GM23338 (cell line): ENCODE measurements around the gene ZNF628. TPM values are rescaled to one million over a fixed set of nuclear protein-coding genes. Genes with fewer than 3 reads are reported as not detected.

ENCODE experiments used
- ATAC-seq: fragments of 200-7000 bp; cut with Tn5 transposase; 3 replicates; pipeline ENCODE4 v1.9.1; 2020
- DNase-seq: peaks from one replicate; pipeline ENCODE4 v3.0.0-alpha.2; 2015; ENCODE audit warnings: low spot score
- H2AFZ ChIP-seq: fragments of 200-600 bp; sonication (generic); 2 replicates; pipeline ENCODE4 v1.8.0; 2016; ENCODE audit warnings: antibody characterized with exemption, mild to moderate bottlenecking, moderate library complexity
- H3F3A ChIP-seq: fragments of 200-600 bp; sonication (generic); replicated peaks from 2 replicates; pipeline ENCODE4 v1.8.0; 2017; ENCODE audit warnings: antibody characterized with exemption, mixed run types, low read depth
- H3K27ac ChIP-seq: fragments of 200-600 bp; sonication (generic); 2 replicates; pipeline ENCODE4 v1.6.1; 2016; ENCODE audit warnings: low read depth
- H3K27me3 ChIP-seq: fragments of 200-600 bp; sonication (generic); 2 replicates; pipeline ENCODE4 v1.8.0; 2016; ENCODE audit warnings: mild to moderate bottlenecking, mixed run types, moderate library complexity; ENCODE audit not compliant: insufficient read depth
- H3K36me3 ChIP-seq: fragments of 200-600 bp; sonication (generic); 2 replicates; pipeline ENCODE4 v1.8.0; 2016; ENCODE audit warnings: mild to moderate bottlenecking; ENCODE audit not compliant: insufficient read depth
- H3K4me1 ChIP-seq: fragments of 200-600 bp; sonication (generic); 2 replicates; pipeline ENCODE4 v1.8.0; 2016; ENCODE audit warnings: mild to moderate bottlenecking, moderate library complexity; ENCODE audit not compliant: insufficient read depth
- H3K4me2 ChIP-seq: fragments of 200-600 bp; sonication (generic); 2 replicates; pipeline ENCODE4 v1.7.1; 2017; ENCODE audit warnings: mixed run types
- H3K4me3 ChIP-seq: fragments of 200-600 bp; sonication (generic); 2 replicates; pipeline ENCODE4 v1.6.1; 2016; ENCODE audit warnings: mixed run types
- H3K79me2 ChIP-seq: fragments of 200-600 bp; sonication (generic); replicated peaks from 2 replicates; pipeline ENCODE4 v1.8.0; 2017; ENCODE audit warnings: mild to moderate bottlenecking; ENCODE audit not compliant: insufficient read depth
- H3K9me2 ChIP-seq: fragments of 200-600 bp; sonication (generic); 2 replicates; pipeline ENCODE4 v1.8.0; 2017; ENCODE audit not compliant: insufficient read depth
- H4K20me1 ChIP-seq: fragments of 200-600 bp; sonication (generic); replicated peaks from 2 replicates; pipeline ENCODE4 v1.8.0; 2017; ENCODE audit warnings: mild to moderate bottlenecking; ENCODE audit not compliant: insufficient read depth
- H3K27ac Mint-ChIP-seq: 2 replicates; pipeline ENCODE4 v1.8.0; 2020; ENCODE audit warnings: inconsistent platforms, mild to moderate bottlenecking, moderate library complexity, mixed read lengths
- H3K27me3 Mint-ChIP-seq: 3 replicates; pipeline ENCODE4 v1.8.0; 2022; ENCODE audit warnings: low read depth, mild to moderate bottlenecking, moderate library complexity, mixed read lengths, inconsistent platforms; ENCODE audit not compliant: insufficient read depth, poor library complexity
- H3K36me3 Mint-ChIP-seq: 3 replicates; pipeline ENCODE4 v1.8.0; 2021; ENCODE audit warnings: low read depth, mild to moderate bottlenecking, inconsistent platforms, moderate library complexity, mixed read lengths
- H3K4me1 Mint-ChIP-seq: 3 replicates; pipeline ENCODE4 v1.8.0; 2020; ENCODE audit warnings: mild to moderate bottlenecking, inconsistent platforms, mixed read lengths
- H3K4me3 Mint-ChIP-seq: 3 replicates; pipeline ENCODE4 v1.8.0; 2021; ENCODE audit warnings: moderate library complexity, mild to moderate bottlenecking, inconsistent platforms, mixed read lengths
- H3K9me3 Mint-ChIP-seq: 3 replicates; pipeline ENCODE4 v1.8.0; 2020; ENCODE audit warnings: moderate library complexity, mild to moderate bottlenecking, inconsistent platforms, mixed read lengths
- EZH2phosphoT487 ChIP-seq: fragments of 200-600 bp; sonication (generic); IDR thresholded peaks from one replicate; pipeline ENCODE4 v1.8.1; 2018; ENCODE audit warnings: antibody characterized with exemption; ENCODE audit not compliant: unreplicated experiment
- STAT1 ChIP-seq: IDR thresholded peaks from one replicate; pipeline ENCODE4 v1.6.1; 2016; ENCODE audit warnings: antibody characterized with exemption; ENCODE audit not compliant: unreplicated experiment
- ZNF114 ChIP-seq: fragments of 250-450 bp; sonication (Bioruptor Pico); IDR thresholded peaks from 2 replicates; pipeline ENCODE4 v1.5.0; 2020; ENCODE audit warnings: mild to moderate bottlenecking, moderate library complexity
- polyA plus RNA-seq: library from polyadenylated mRNA; unstranded; fragments of >200 nt; fragmentation: Nextera tagmentation; extraction: Ambion mirVana; gene quantifications from 2 replicates; pipeline ENCODE4 v1.2.1, GENCODE V29; 2016
- total RNA-seq: library from RNA; depleted of rRNA; stranded (reverse); fragments of >200 nt; shearing (Covaris generic); gene quantifications from 2 replicates; pipeline ENCODE4 v1.2.3, GENCODE V29; 2014
- TF ChIP-seq, protein P1 (sequence below): IDR thresholded peaks from one replicate; pipeline ENCODE4 v1.6.1; 2018; ENCODE audit warnings: antibody characterized with exemption; ENCODE audit not compliant: unreplicated experiment
- TF ChIP-seq, protein P2 (sequence below): fragments of 250-450 bp; sonication (Bioruptor Pico); IDR thresholded peaks from 2 replicates; pipeline ENCODE4 v1.5.0; 2020; ENCODE audit warnings: mild to moderate bottlenecking, moderate library complexity
- TF ChIP-seq, protein P3 (sequence below), 2 experiments: fragments of 200-600 bp in 1 of 2; sonication (generic) in 1 of 2; conservative IDR thresholded peaks; 2 replicates each; pipeline versions ENCODE4 v1.5.1 to v1.6.1; 2016 to 2017; ENCODE audit warnings: antibody characterized with exemption in 2 of 2, low read depth in 2 of 2, mild to moderate bottlenecking in 2 of 2, moderate library complexity in 1 of 2

Gene ZNF628
- total and polyA plus RNA-seq, 2 experiments from 2014 or later = 4.9 to 10.7 TPM

DNA sequence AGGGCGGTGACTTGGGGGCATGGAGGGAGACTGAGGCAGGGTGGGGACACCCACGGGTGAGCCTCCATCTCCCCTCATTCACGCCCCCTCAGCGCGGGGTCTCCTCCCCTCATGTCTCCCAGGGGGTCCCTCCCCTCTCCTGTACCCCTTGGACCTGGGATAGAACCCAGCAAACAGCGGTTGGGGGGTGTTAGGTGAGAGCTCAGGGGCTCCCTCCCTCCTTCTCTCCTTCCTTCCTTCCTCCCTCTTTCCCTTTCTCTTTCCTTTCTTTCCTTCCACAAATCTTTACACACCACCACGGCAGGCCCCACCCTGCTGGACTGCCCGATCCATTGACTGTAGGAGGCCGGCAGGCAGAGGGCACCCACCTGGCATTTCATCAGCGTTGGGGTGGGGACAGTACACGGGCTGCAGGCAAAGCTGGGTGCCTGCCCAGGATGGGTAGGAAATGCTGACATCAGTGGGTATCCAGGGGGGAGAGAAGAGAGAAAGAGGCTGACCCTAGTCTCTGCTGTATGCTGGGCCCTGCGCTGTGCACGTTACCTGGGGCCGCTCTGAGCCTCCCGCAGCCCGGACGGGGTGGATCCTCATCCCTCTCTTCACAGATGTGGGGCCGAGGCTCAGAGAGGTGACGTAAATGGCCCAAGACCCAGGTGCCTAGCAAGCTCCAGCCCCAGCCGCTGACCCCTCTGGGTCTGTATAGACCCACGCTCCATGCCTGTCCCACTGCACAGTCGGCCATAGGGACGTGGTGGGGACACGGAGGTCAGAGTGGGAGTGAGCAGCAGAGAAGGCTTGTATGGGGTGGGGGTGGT lies 15.3 kb downstream of the ZNF628 start:
- no peaks in the 10 kb centered on the region; the same call in 2 of the 3 replicates for H3K9me3 Mint-ChIP-seq
- no peaks in the 10 kb centered on the region for H3K27me3 ChIP-seq
- peaks cover 10% of the 10 kb centered on the region for H3F3A ChIP-seq
- no peak overlapping the region; the same call in 2 of the 3 replicates for H3K4me3 Mint-ChIP-seq
- peaks cover 30% of the 10 kb centered on the region for H3K4me1 Mint-ChIP-seq
- H3K79me2 ChIP-seq = no peaks in the 10 kb centered on the region
- no peak overlapping the region for H3K4me2 ChIP-seq
- no peak for DNase-seq
- ATAC-seq = no peak
- peaks cover 11% of the 10 kb centered on the region for H3K27me3 Mint-ChIP-seq
- no peak overlapping the region for H2AFZ ChIP-seq
- H3K9me2 ChIP-seq = no peaks in the 10 kb centered on the region
- no peak overlapping the region for H3K4me3 ChIP-seq
- no peak overlapping the region for H3K27ac Mint-ChIP-seq
- peaks cover 17% of the 10 kb centered on the region; the same call in 1 of the 2 replicates for H3K4me1 ChIP-seq
- H3K36me3 ChIP-seq = no peaks in the 10 kb centered on the region
- TF ChIP-seq STAT1 (no peak), EZH2phosphoT487 (no peak), ZNF114 (no peak)
- TF ChIP-seq, protein P1, sequence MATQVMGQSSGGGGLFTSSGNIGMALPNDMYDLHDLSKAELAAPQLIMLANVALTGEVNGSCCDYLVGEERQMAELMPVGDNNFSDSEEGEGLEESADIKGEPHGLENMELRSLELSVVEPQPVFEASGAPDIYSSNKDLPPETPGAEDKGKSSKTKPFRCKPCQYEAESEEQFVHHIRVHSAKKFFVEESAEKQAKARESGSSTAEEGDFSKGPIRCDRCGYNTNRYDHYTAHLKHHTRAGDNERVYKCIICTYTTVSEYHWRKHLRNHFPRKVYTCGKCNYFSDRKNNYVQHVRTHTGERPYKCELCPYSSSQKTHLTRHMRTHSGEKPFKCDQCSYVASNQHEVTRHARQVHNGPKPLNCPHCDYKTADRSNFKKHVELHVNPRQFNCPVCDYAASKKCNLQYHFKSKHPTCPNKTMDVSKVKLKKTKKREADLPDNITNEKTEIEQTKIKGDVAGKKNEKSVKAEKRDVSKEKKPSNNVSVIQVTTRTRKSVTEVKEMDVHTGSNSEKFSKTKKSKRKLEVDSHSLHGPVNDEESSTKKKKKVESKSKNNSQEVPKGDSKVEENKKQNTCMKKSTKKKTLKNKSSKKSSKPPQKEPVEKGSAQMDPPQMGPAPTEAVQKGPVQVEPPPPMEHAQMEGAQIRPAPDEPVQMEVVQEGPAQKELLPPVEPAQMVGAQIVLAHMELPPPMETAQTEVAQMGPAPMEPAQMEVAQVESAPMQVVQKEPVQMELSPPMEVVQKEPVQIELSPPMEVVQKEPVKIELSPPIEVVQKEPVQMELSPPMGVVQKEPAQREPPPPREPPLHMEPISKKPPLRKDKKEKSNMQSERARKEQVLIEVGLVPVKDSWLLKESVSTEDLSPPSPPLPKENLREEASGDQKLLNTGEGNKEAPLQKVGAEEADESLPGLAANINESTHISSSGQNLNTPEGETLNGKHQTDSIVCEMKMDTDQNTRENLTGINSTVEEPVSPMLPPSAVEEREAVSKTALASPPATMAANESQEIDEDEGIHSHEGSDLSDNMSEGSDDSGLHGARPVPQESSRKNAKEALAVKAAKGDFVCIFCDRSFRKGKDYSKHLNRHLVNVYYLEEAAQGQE = no peak
- TF ChIP-seq, protein P2, sequence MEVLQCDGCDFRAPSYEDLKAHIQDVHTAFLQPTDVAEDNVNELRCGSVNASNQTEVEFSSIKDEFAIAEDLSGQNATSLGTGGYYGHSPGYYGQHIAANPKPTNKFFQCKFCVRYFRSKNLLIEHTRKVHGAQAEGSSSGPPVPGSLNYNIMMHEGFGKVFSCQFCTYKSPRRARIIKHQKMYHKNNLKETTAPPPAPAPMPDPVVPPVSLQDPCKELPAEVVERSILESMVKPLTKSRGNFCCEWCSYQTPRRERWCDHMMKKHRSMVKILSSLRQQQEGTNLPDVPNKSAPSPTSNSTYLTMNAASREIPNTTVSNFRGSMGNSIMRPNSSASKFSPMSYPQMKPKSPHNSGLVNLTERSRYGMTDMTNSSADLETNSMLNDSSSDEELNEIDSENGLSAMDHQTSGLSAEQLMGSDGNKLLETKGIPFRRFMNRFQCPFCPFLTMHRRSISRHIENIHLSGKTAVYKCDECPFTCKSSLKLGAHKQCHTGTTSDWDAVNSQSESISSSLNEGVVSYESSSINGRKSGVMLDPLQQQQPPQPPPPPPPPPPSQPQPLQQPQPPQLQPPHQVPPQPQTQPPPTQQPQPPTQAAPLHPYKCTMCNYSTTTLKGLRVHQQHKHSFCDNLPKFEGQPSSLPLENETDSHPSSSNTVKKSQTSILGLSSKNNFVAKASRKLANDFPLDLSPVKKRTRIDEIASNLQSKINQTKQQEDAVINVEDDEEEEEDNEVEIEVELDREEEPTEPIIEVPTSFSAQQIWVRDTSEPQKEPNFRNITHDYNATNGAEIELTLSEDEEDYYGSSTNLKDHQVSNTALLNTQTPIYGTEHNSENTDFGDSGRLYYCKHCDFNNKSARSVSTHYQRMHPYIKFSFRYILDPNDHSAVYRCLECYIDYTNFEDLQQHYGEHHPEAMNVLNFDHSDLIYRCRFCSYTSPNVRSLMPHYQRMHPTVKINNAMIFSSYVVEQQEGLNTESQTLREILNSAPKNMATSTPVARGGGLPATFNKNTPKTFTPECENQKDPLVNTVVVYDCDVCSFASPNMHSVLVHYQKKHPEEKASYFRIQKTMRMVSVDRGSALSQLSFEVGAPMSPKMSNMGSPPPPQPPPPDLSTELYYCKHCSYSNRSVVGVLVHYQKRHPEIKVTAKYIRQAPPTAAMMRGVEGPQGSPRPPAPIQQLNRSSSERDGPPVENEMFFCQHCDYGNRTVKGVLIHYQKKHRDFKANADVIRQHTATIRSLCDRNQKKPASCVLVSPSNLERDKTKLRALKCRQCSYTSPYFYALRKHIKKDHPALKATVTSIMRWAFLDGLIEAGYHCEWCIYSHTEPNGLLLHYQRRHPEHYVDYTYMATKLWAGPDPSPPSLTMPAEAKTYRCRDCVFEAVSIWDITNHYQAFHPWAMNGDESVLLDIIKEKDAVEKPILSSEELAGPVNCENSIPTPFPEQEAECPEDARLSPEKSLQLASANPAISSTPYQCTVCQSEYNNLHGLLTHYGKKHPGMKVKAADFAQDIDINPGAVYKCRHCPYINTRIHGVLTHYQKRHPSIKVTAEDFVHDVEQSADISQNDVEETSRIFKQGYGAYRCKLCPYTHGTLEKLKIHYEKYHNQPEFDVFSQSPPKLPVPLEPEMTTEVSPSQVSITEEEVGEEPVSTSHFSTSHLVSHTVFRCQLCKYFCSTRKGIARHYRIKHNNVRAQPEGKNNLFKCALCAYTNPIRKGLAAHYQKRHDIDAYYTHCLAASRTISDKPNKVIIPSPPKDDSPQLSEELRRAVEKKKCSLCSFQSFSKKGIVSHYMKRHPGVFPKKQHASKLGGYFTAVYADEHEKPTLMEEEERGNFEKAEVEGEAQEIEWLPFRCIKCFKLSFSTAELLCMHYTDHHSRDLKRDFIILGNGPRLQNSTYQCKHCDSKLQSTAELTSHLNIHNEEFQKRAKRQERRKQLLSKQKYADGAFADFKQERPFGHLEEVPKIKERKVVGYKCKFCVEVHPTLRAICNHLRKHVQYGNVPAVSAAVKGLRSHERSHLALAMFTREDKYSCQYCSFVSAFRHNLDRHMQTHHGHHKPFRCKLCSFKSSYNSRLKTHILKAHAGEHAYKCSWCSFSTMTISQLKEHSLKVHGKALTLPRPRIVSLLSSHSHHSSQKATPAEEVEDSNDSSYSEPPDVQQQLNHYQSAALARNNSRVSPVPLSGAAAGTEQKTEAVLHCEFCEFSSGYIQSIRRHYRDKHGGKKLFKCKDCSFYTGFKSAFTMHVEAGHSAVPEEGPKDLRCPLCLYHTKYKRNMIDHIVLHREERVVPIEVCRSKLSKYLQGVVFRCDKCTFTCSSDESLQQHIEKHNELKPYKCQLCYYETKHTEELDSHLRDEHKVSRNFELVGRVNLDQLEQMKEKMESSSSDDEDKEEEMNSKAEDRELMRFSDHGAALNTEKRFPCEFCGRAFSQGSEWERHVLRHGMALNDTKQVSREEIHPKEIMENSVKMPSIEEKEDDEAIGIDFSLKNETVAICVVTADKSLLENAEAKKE (CRISPR knock-in tag) = no peak
- TF ChIP-seq, protein P3, sequence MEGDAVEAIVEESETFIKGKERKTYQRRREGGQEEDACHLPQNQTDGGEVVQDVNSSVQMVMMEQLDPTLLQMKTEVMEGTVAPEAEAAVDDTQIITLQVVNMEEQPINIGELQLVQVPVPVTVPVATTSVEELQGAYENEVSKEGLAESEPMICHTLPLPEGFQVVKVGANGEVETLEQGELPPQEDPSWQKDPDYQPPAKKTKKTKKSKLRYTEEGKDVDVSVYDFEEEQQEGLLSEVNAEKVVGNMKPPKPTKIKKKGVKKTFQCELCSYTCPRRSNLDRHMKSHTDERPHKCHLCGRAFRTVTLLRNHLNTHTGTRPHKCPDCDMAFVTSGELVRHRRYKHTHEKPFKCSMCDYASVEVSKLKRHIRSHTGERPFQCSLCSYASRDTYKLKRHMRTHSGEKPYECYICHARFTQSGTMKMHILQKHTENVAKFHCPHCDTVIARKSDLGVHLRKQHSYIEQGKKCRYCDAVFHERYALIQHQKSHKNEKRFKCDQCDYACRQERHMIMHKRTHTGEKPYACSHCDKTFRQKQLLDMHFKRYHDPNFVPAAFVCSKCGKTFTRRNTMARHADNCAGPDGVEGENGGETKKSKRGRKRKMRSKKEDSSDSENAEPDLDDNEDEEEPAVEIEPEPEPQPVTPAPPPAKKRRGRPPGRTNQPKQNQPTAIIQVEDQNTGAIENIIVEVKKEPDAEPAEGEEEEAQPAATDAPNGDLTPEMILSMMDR (conservative IDR thresholded peaks at IDR 0.05; ENCODE audit: low read depth in 2 of 2) = no peak
- H3K36me3 Mint-ChIP-seq = no peaks in the 10 kb centered on the region
- H4K20me1 ChIP-seq = no peaks in the 10 kb centered on the region
- no peak overlapping the region for H3K27ac ChIP-seq
